Rectal smooth muscle tissue (tissue), 1 donor: ENCODE measurements around the gene NIPSNAP3A.
"Not testable (repeated sequence)": the region's sequence is repeated elsewhere in the genome, so short reads cannot be mapped to it uniquely, and the experiment has no call there.

Experiments
- H3K27ac ChIP-seq: one replicate; pipeline ENCODE4 v1.7.0; 2013; ENCODE audit warnings: low read depth, low read length, inconsistent platforms
- H3K27me3 ChIP-seq: one replicate; pipeline ENCODE4 v1.7.0; 2013; ENCODE audit warnings: low read length; ENCODE audit not compliant: control insufficient read depth, insufficient read depth
- H3K36me3 ChIP-seq: one replicate; pipeline ENCODE4 v1.7.0; 2013; ENCODE audit warnings: low read length; ENCODE audit not compliant: control insufficient read depth, insufficient read depth
- H3K4me1 ChIP-seq: one replicate; pipeline ENCODE4 v1.7.0; 2013; ENCODE audit warnings: low read length; ENCODE audit not compliant: control insufficient read depth, insufficient read depth
- H3K4me3 ChIP-seq: one replicate; pipeline ENCODE4 v1.7.0; 2013; ENCODE audit warnings: low read length
- H3K9ac ChIP-seq: one replicate; pipeline ENCODE4 v1.7.0; 2013; ENCODE audit warnings: low read length

NIPSNAP3A gene

DNA sequence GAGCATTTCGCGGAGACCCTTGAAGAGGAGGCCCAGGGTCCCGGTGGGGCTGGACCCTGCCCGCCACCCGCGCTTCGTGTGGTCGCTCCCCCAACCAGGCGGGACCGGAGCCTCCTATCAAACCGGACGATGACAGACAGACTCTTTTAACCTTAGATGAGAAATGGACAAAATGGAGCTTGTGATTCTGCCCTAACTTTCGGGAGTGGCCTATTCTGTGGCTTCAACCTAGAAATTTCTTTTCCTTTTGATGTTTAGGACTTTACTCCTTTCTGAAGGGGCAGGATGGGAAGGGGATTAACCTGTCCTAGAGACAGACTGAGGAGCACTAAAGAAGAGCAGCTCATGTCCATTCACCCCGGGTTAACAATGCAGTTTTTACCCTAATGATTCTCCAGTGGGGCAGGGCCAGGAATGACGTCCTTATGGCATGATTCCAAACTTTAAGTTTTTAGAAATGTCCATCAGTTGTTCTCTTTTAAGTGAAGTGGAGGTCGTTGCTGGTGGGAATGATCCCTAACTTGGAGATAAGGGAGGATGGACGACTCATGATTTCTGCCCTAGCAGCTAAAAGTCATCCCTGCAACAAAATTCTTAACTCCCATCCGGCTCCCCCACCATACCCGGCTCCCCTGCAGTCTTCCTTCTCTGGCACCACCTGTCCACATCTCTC lies 1.0 kb downstream of the NIPSNAP3A start:
- Histone ChIP-seq H3K9ac (peak overlapping the region; percentile 67), H3K27ac (peak overlapping the region; percentile 91), H3K4me3 (peak overlapping the region; percentile 79), H3K4me1 (no peaks in the 10 kb centered on the region), H3K36me3 (peaks cover 3% of the 10 kb centered on the region), H3K27me3 (no peaks in the 10 kb centered on the region)

- H3K9ac ChIP-seq = no peak overlapping the region
- H3K4me3 ChIP-seq = no peak overlapping the region
- H3K27ac ChIP-seq = no peak overlapping the region
- H3K27me3 ChIP-seq = no peaks in the 10 kb centered on the region
- no peaks in the 10 kb centered on the region for H3K4me1 ChIP-seq
- peaks cover 6% of the 10 kb centered on the region for H3K36me3 ChIP-seq
Measured at GRCh38 chr9:104750185-104750767, 2.8 kb downstream of the NIPSNAP3A start.

DNA sequence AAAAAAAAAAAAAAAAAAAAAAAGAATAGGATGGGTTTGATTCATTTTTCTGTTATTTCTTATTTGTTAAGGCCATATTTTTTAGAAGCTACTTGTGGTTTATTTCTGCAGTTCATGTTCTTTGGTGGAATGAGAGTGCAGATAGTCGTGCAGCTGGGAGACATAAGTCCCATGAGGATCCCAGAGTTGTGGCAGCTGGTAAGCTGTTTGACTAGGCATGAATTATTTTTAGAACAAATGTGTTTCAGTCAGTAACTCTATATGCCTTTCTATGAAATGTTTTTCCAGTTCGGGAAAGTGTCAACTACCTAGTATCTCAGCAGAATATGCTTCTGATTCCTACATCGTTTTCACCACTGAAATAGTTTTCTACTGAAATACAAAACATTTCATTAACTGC lies 11.5 kb downstream of the NIPSNAP3A start:
- H3K27me3 ChIP-seq = no peaks in the 10 kb centered on the region
- H3K36me3 ChIP-seq = peaks cover 2% of the 10 kb centered on the region
- no peaks in the 10 kb centered on the region for H3K4me1 ChIP-seq
- H3K4me3 ChIP-seq = no peak overlapping the region
- H3K27ac ChIP-seq = no peak overlapping the region
- H3K9ac ChIP-seq = no peak overlapping the region

DNA sequence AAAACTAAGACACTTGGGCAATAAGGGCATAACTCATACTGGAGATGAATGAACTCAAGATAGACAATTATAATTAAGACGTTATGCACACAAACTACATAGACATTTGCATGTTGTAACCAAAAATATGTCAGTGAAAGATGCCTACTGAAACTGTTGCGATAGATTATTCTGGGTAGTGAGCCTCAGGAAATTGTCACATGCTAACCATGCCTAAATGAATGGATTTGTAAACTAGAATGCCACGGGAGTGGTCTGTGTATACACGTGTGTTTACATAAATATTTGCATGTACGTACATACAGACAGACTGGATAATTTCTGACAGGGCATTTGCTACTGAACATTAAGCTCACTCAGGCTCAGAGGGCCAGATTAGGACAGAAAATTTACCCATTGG lies 17.7 kb downstream of the NIPSNAP3A start:
- no peak overlapping the region for H3K27ac ChIP-seq
- H3K27me3 ChIP-seq = no peaks in the 10 kb centered on the region
- H3K36me3 ChIP-seq = no peaks in the 10 kb centered on the region
- peak overlapping the region; percentile 27 for H3K4me3 ChIP-seq
- no peak overlapping the region for H3K9ac ChIP-seq
- no peaks in the 10 kb centered on the region for H3K4me1 ChIP-seq

DNA sequence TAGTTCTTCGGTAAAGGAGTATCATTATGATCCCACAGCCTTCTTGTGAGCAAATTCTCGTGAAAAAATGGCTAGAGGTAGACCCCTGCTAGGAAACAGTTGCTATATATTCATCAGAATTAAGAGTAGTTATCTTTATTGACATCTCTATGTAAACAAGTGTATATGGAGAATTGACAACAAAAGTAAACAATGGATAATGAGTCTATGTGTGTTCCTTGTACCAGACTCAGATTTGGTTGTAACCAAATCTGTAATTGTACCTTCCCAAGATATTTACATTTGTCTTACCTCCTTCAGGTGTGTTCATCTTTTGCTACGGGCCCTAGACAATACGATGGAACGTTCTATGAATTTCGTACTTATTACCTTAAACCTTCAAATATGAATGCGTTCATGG lies 18.5 kb downstream of the NIPSNAP3A start:
- H3K27ac ChIP-seq = no peak overlapping the region
- no peaks in the 10 kb centered on the region for H3K4me1 ChIP-seq
- H3K9ac ChIP-seq = no peak overlapping the region
- H3K36me3 ChIP-seq = no peaks in the 10 kb centered on the region
- H3K27me3 ChIP-seq = no peaks in the 10 kb centered on the region
- no peak overlapping the region for H3K4me3 ChIP-seq

GRCh38 chr9:104767507-104767906 lies 20.0 kb downstream of the NIPSNAP3A start:
- Histone ChIP-seq H3K4me3 (no peak overlapping the region), H3K27ac (no peak overlapping the region), H3K4me1 (no peaks in the 10 kb centered on the region), H3K36me3 (no peaks in the 10 kb centered on the region), H3K9ac (no peak overlapping the region), H3K27me3 (no peaks in the 10 kb centered on the region)

DNA sequence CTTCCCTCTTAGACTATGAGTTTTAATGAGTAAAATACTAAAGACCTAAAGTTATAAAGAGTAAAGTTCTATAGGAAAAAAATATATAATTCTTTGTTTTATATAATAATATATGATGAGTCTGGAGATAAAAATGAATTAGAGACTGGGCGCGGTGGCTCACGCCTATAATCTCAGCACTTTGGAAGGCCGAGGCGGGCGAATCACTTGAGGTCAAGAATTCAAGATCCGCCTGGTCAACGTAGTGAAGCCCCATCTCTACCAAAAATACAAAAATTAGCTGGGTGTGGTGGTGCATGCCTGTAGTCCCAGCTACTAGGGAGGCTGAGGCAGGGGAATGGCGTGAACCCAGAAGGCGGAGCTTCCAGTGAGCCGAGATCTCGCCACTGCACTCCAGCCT lies 21.5 kb downstream of the NIPSNAP3A start:
- not testable (repeated sequence) for H3K9ac ChIP-seq, H3K4me1 ChIP-seq, H3K36me3 ChIP-seq, H3K4me3 ChIP-seq, H3K27ac ChIP-seq, H3K27me3 ChIP-seq

- H3K27ac ChIP-seq = no peak overlapping the region
Measured at GRCh38 chr9:104769655-104770054, 22.2 kb downstream of the NIPSNAP3A start.

DNA sequence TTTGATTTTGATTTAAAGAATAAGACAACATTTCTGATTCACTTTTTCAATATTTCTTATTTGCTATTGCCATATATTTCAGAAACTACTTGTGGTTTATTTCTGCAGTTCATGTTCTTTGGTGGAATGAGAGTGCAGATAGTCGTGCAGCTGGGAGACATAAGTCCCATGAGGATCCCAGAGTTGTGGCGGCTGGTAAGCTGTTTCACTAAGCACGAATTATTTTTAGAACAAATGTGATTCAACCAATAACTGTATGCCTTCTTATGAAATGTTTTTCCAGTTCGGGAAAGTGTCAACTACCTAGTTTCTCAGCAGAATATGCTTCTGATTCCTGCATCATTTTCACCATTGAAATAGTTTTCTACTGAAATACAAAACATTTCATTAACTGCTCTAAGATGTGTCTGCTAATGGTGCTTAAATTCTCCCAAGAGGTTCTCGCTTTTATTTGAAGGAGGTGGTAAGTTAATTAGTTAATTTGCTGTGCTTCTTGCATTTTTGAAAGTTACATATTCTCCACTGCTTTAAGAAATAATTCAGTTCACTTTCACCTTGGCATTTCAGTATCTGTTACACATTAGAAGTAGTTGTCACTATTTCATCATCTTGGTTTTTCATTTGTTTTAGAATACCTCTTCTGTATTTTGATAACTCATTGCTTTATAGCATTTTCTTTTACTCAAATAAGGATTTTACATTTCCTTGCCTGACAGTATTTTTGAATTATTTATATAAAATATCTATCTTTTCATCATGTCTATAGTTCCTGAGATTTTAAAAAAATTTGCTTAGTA lies 25.4 kb downstream of the NIPSNAP3A start:
- Histone ChIP-seq H3K36me3 (no peaks in the 10 kb centered on the region), H3K4me1 (peaks cover 5% of the 10 kb centered on the region), H3K9ac (no peak overlapping the region), H3K27me3 (no peaks in the 10 kb centered on the region), H3K27ac (no peak overlapping the region), H3K4me3 (no peak overlapping the region)

More at GRCh38 chr9:104769655-104770054, 22.2 kb downstream of the NIPSNAP3A start:
- no peak overlapping the region for H3K9ac ChIP-seq
- H3K4me1 ChIP-seq = no peaks in the 10 kb centered on the region
- no peak overlapping the region for H3K4me3 ChIP-seq
- H3K36me3 ChIP-seq = no peaks in the 10 kb centered on the region
- no peaks in the 10 kb centered on the region for H3K27me3 ChIP-seq

- no peaks in the 10 kb centered on the region for H3K36me3 ChIP-seq
- peaks cover 5% of the 10 kb centered on the region for H3K4me1 ChIP-seq
- H3K9ac ChIP-seq = no peak overlapping the region
- no peak overlapping the region for H3K27ac ChIP-seq
- no peaks in the 10 kb centered on the region for H3K27me3 ChIP-seq
- no peak overlapping the region for H3K4me3 ChIP-seq
Measured at GRCh38 chr9:104774132-104774531, 26.6 kb downstream of the NIPSNAP3A start.

GRCh38 chr9:104774831-104775573 lies 27.5 kb downstream of the NIPSNAP3A start:
- no peaks in the 10 kb centered on the region for H3K27me3 ChIP-seq
- H3K9ac ChIP-seq = no peak overlapping the region
- H3K4me3 ChIP-seq = no peak overlapping the region
- no peaks in the 10 kb centered on the region for H3K36me3 ChIP-seq
- no peak overlapping the region for H3K27ac ChIP-seq
- H3K4me1 ChIP-seq = peaks cover 5% of the 10 kb centered on the region

GRCh38 chr9:104775574-104775936 lies 28.1 kb downstream of the NIPSNAP3A start:
- Histone ChIP-seq H3K4me1 (peaks cover 5% of the 10 kb centered on the region), H3K27me3 (no peaks in the 10 kb centered on the region), H3K36me3 (no peaks in the 10 kb centered on the region), H3K27ac (no peak overlapping the region), H3K4me3 (no peak overlapping the region), H3K9ac (no peak overlapping the region)
